Smooth muscle cell (in vitro differentiated cells): ENCODE results near the gene ECM2. TPM values are rescaled to one million over a fixed set of nuclear protein-coding genes. Genes with fewer than 3 reads are reported as not detected.
A peak's percentile ranks its signal among the peaks of the same experiment; 100 is the strongest.

Source experiments
- DNase-seq: peaks from one replicate; lab custom pipeline; 2025; ENCODE audit not compliant: unreplicated experiment; lab: John Stamatoyannopoulos, UW
- H2AFZ ChIP-seq: fragments of 200-600 bp; sonication (generic); 2 replicates; pipeline ENCODE4 v1.6.0; 2016; ENCODE audit warnings: antibody characterized with exemption, low read depth, mild to moderate bottlenecking
- H3F3A ChIP-seq: fragments of 200-600 bp; sonication (generic); 2 replicates; pipeline ENCODE4 v1.6.0; 2017; ENCODE audit warnings: antibody characterized with exemption, low read depth
- H3K27ac ChIP-seq: fragments of 200-600 bp; sonication (generic); 2 replicates; pipeline ENCODE4 v1.5.1; 2016; ENCODE audit warnings: low read depth, mild to moderate bottlenecking
- H3K27me3 ChIP-seq: fragments of 200-600 bp; sonication (generic); 2 replicates; pipeline ENCODE4 v1.6.1; 2016; ENCODE audit warnings: low read depth, mild to moderate bottlenecking
- H3K36me3 ChIP-seq: fragments of 200-600 bp; sonication (generic); 2 replicates; pipeline ENCODE4 v1.5.1; 2016; ENCODE audit warnings: low read depth
- H3K4me1 ChIP-seq: fragments of 200-600 bp; sonication (generic); 2 replicates; pipeline ENCODE4 v1.5.1; 2016; ENCODE audit warnings: low read depth
- H3K4me2 ChIP-seq: fragments of 200-600 bp; sonication (generic); 2 replicates; pipeline ENCODE4 v1.6.0; 2016; ENCODE audit warnings: mild to moderate bottlenecking
- H3K4me3 ChIP-seq: fragments of 200-600 bp; sonication (generic); 2 replicates; pipeline ENCODE4 v1.5.1; 2016; ENCODE audit warnings: mild to moderate bottlenecking
- H3K79me2 ChIP-seq: fragments of 200-600 bp; sonication (generic); 2 replicates; pipeline ENCODE4 v1.6.0; 2016; ENCODE audit warnings: low read depth, mild to moderate bottlenecking
- H3K9ac ChIP-seq: fragments of 200-600 bp; sonication (generic); 2 replicates; pipeline ENCODE4 v1.6.0; 2016; ENCODE audit warnings: low read depth
- H3K9me3 ChIP-seq: fragments of 200-600 bp; sonication (generic); replicated peaks from 2 replicates; pipeline ENCODE4 v1.5.1; 2016; ENCODE audit warnings: low read depth
- H4K20me1 ChIP-seq: fragments of 200-600 bp; sonication (generic); 2 replicates; pipeline ENCODE4 v1.6.0; 2016; ENCODE audit warnings: low read depth
- WGBS: methylation state at CpG from one replicate; pipeline ENCODE4 v1.1.7; 2016; ENCODE audit warnings: low lambda C conversion rate; 5-methylcytosine and 5-hydroxymethylcytosine counted together
- polyA plus RNA-seq: library from polyadenylated mRNA; unstranded; fragments of >200 nt; fragmentation: Nextera tagmentation; extraction: Ambion mirVana; gene quantifications from 2 replicates; pipeline ENCODE4 v1.2.1, GENCODE V29; 2016
- total RNA-seq: library from RNA; depleted of rRNA; stranded (reverse); fragments of >200 nt; gene quantifications from 2 replicates; pipeline ENCODE4 v1.2.3, GENCODE V29; 2014
- TF ChIP-seq, protein P1 (sequence below): fragments of 200-600 bp; sonication (generic); IDR thresholded peaks from 2 replicates; pipeline ENCODE4 v1.5.1; 2017; ENCODE audit warnings: borderline replicate concordance, mild to moderate bottlenecking, antibody characterized with exemption; ENCODE audit not compliant: insufficient read depth, poor library complexity, severe bottlenecking

Gene ECM2
- total and polyA plus RNA-seq, 2 experiments from 2014 or later: 0.27 to 0.37 TPM

DNA sequence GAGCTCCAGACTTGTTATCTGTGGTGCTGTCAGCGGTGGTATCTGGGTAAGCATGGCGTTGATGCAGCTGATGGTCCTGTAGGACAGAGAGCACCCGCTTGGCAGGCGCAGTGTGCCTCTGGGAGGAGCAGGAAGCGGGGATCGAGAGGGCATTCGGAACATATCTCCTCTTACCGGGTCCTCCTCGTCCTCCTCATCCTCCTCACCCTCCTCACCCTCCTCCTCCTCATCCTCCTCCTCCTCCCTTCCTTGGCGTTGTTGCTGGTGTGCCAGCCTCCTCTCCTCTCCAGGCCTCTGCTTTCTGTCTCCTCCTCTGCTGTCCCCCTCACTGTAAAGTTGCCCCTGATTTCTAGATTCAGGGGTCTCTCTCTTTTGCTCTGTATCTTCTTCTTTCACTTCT, 21.2 kb downstream of the ECM2 start:
- H4K20me1 ChIP-seq: no peaks in the 10 kb centered on the region
- TF ChIP-seq, protein P1, sequence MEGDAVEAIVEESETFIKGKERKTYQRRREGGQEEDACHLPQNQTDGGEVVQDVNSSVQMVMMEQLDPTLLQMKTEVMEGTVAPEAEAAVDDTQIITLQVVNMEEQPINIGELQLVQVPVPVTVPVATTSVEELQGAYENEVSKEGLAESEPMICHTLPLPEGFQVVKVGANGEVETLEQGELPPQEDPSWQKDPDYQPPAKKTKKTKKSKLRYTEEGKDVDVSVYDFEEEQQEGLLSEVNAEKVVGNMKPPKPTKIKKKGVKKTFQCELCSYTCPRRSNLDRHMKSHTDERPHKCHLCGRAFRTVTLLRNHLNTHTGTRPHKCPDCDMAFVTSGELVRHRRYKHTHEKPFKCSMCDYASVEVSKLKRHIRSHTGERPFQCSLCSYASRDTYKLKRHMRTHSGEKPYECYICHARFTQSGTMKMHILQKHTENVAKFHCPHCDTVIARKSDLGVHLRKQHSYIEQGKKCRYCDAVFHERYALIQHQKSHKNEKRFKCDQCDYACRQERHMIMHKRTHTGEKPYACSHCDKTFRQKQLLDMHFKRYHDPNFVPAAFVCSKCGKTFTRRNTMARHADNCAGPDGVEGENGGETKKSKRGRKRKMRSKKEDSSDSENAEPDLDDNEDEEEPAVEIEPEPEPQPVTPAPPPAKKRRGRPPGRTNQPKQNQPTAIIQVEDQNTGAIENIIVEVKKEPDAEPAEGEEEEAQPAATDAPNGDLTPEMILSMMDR: no peak
- DNase-seq: no peak
- H2AFZ ChIP-seq: no peak overlapping the region
- no peak overlapping the region for H3K27ac ChIP-seq
- no peaks in the 10 kb centered on the region for H3K27me3 ChIP-seq
- no peaks in the 10 kb centered on the region for H3K79me2 ChIP-seq
- H3K9me3 ChIP-seq: no peaks in the 10 kb centered on the region
- 87% methylated on average over 5 of the region's 10 CpGs for WGBS
- no peak overlapping the region for H3K4me2 ChIP-seq
- H3K9ac ChIP-seq: no peak overlapping the region
- no peaks in the 10 kb centered on the region for H3F3A ChIP-seq
- no peaks in the 10 kb centered on the region for H3K36me3 ChIP-seq
- peaks cover 8% of the 10 kb centered on the region for H3K4me1 ChIP-seq
- H3K4me3 ChIP-seq: no peak overlapping the region

DNA sequence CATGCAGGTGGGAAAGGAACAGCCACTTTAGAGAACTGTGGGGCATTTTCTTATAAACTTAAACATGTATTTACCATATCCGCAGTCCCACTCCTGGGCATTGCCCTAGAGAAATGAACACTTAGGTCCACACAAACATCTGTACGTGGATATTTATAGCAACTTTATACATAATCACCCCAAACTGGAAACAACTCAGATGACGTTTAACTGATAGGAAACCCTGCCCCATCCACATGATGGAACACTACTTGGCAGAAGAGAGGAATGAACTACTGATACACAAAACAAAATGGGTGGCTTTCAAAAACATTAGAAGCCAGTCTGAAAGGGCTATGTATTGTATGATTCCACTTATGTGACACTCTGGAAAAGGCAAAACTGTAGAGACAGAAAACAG, 22.4 kb downstream of the ECM2 start:
- DNase-seq: no peak
- no peaks in the 10 kb centered on the region for H3K27me3 ChIP-seq
- TF ChIP-seq, protein P1: no peak
- no peaks in the 10 kb centered on the region for H3K79me2 ChIP-seq
- 73% methylated on average over 3 of the region's 3 CpGs for WGBS
- no peaks in the 10 kb centered on the region for H3K36me3 ChIP-seq
- H3K27ac ChIP-seq: no peak overlapping the region
- H3K4me2 ChIP-seq: no peak overlapping the region
- H3F3A ChIP-seq: no peaks in the 10 kb centered on the region
- no peaks in the 10 kb centered on the region for H3K9me3 ChIP-seq
- no peak overlapping the region for H3K4me3 ChIP-seq
- peaks cover 8% of the 10 kb centered on the region for H3K4me1 ChIP-seq
- H2AFZ ChIP-seq: no peak overlapping the region
- H3K9ac ChIP-seq: no peak overlapping the region
- H4K20me1 ChIP-seq: no peaks in the 10 kb centered on the region

DNA sequence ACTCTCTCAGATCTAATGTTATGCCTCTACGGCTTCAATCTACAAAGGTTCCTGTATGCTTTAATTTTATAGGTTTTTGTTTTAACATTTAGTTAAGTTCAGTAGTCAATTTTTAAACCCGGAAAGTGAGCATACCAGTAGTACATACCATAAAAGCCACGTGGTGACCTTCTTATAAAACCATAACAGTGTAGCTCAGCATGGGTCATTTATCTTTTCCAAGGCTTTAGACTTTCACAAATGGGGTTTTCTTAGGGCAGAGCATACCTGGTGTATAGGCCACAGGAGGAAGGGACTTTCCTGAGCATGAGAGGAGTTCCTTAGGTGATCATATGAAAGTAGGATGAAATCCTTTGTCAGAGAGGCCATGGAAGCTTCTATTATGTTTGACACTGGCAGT, 23.2 kb downstream of the ECM2 start:
- no peaks in the 10 kb centered on the region for H3K79me2 ChIP-seq
- H3K27me3 ChIP-seq: no peaks in the 10 kb centered on the region
- no peak overlapping the region for H2AFZ ChIP-seq
- peaks cover 8% of the 10 kb centered on the region for H3K4me1 ChIP-seq
- H3K9me3 ChIP-seq: no peaks in the 10 kb centered on the region
- no peak overlapping the region for H3K27ac ChIP-seq
- H3K36me3 ChIP-seq: no peaks in the 10 kb centered on the region
- peak overlapping the region; percentile 45 for H3K4me2 ChIP-seq
- 53% methylated on average over 3 of the region's 3 CpGs for WGBS
- H4K20me1 ChIP-seq: no peaks in the 10 kb centered on the region
- no peak for DNase-seq
- H3F3A ChIP-seq: no peaks in the 10 kb centered on the region
- H3K4me3 ChIP-seq: no peak overlapping the region
- H3K9ac ChIP-seq: no peak overlapping the region
- TF ChIP-seq, protein P1: no peak

DNA sequence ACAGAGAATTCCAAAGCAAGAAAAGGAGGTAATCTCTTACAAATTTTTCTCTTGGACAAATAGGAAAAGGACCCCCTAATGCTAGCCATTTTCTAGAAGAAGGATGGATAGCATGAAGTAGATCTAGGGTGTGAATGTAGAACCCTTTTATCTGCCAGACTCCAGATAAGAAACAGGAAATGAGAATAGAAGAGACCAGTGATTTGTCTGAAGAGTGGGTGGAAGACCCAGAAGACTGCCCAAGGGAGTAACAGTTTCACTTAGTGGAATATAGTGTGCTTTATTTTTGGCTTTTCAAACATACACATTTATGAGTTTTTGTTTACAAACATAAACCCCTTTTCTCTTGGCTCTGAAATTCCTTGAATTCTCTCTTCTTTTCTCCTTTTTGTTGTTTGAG, 25.0 kb downstream of the ECM2 start:
- Histone ChIP-seq H3K9me3 (no peaks in the 10 kb centered on the region), H3K27me3 (no peaks in the 10 kb centered on the region), H2AFZ (no peak overlapping the region), H3K4me3 (no peak overlapping the region), H3F3A (peaks cover 6% of the 10 kb centered on the region), H3K4me2 (peak overlapping the region; percentile 14), H3K36me3 (no peaks in the 10 kb centered on the region), H3K4me1 (no peaks in the 10 kb centered on the region), H4K20me1 (no peaks in the 10 kb centered on the region), H3K79me2 (no peaks in the 10 kb centered on the region), H3K9ac (no peak overlapping the region), H3K27ac (no peak overlapping the region)
- TF ChIP-seq, protein P1: no peak
- no peak for DNase-seq
